Middle frontal gyrus (tissue), 1 donor: ENCODE results near the gene FAM110D.

Experiments used
- DNase-seq: peaks from one replicate; pipeline ENCODE4 v3.0.0-alpha.2; 2015; ENCODE audit warnings: low spot score; ENCODE audit errors: extremely low spot score

The FAM110D gene

DNA sequence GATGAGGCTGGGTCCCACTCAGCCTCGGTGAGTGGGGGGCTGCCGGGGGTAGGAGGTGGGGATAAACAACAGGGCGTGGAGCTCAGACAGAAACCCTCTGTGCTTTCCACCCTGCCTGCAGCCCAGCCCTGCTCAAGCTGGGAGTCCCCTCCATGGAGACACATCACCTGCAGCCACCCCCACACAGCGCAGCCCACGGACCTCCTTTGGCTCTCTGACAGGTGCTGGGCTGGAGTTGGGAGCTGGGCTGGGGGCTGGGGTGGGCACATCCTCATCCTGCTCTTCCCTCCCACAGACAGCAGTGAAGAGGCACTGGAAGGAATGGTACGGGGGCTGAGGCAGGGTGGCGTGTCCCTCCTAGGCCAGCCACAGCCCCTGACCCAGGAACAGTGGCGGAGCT is 29.6 kb downstream of the FAM110D start:
- DNase-seq: no peak

DNA sequence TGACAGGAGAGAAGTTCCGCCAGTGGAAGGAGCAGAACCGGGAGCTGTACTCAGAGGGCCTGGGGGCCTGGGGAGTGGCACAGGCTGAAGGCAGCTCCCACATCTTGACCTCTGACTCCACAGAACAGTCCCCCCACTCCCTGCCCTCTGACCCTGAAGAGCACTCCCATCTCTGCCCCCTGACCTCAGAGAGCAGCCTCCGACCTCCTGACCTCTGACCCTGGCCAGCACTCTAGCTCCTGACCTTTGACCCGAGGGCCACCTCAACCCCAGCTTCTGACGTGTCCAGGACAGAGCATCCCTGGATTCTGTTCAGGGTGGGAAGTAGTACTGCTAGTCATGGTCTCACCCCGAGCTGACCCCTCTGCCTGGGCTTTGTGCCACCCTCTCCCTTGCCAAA is 30.5 kb downstream of the FAM110D start:
- DNase-seq: no peak

DNA sequence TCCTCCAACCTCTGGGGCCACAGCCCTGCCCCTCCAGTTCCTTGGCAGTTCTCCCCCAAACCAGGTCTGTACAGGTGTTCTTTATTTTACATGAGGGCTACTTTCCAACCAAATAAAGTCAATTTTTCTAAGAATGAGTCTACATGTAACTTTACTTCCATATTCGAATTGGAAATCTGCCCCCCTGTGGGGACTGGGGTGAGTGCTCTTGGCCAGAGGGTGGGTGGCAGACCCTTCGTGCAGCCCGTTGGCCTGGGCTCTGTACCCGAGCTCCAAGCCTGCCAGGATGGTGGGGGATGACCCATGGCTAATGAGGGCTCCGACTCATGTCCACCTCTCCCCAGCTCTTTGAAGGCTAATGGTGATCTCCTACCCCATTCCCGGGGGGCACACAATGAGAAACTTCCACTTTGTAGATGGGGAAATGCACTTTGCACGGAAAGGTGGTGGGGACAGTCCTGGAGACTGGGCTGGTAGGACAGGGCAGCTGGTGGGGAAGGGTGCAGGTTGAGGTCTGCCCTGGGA is 30.9 kb downstream of the FAM110D start:
- no peak for DNase-seq

DNA sequence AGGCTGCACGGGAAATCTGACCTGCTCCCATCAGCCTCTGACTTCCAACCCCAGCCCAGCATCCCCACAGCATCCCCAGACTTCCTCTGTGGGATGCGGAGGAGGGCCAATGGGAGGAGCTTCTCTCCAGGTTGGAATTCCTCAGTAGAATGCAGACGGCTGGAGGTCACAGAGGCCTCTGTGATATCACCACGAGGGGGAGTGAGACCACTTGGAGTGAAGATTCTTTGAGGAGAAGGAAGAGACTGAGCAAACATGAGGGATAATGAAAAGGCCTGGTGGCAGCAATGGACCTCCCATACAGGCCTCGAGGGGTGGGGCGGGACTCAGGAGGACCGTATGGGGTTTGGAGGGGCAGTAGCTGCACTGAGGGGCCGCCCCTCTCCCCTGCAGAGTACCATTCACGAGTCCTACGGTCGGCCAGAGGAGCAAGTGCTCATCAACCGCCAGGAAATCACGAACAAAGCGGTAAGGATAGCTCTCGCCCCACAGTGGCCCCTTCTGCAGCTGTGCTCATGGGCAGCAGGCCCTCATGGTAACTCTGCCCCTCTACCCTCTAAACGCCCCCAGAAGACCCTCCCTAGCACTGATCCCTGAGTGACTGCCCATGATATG is 31.6 kb downstream of the FAM110D start, which contains the start of gene CATSPER4:
TSS of gene CATSPER4 (plus strand) at position 230 of the 615 bp plus-strand sequence. CDS start at position 256, 26 bp downstream.
- no peak for DNase-seq

DNA sequence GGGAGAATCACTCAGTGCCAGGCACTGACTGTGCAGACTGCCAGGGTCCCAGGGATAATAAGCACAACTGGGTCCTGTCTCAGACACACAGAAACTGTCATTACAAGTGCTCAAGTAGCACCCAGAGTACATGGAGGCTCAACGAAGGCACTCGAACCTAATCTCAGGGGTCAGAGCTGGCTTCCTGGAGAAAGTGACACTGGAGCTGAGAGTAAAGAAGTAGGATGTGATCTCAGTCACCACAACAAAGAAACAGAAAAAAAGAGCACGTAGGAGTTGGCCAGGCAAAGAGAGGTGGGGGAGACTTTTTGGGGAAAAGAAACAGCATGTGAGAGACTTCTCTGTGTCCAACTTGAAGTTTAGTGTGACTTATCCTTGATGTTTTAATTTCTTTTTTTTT is 32.9 kb downstream of the FAM110D start:
- no peak for DNase-seq

DNA sequence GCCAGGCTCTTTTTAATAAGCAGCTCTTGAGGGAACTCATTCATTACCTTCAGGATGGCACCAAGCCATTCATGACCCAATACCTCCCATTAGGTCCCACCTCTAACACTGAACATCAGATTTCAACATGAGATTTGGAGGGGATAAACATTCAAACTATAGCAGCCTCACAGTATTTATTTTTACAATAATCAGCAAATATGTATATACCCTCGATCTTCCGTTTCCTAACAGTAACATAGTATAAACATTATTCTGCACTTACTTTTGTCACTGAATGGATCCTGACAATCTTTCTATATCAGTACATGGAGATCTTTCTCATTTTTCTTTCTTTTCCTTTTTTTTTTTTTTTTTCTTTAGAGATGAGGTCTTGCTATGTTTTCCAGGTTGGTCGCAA is 36.9 kb downstream of the FAM110D start:
- DNase-seq: no peak

DNA sequence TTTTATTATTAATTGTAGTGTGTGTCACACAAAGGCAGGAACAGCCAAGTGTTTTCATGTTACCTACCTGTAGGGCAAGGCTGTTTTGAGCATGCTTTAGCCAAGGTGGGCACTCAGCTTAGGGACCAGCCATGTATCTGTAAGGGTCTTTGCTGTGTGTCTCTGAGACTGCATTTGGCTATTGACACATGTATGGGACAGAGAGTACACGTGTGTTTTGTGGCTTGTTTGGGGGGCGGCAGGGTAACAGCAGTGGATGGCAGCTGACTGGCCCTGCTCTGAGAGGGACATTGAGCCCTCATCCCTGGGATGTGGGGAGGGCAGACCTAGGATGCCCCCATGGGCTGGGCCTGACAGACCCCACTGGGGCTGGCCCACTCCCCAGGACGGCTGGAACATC is 38.4 kb downstream of the FAM110D start:
- no peak for DNase-seq

DNA sequence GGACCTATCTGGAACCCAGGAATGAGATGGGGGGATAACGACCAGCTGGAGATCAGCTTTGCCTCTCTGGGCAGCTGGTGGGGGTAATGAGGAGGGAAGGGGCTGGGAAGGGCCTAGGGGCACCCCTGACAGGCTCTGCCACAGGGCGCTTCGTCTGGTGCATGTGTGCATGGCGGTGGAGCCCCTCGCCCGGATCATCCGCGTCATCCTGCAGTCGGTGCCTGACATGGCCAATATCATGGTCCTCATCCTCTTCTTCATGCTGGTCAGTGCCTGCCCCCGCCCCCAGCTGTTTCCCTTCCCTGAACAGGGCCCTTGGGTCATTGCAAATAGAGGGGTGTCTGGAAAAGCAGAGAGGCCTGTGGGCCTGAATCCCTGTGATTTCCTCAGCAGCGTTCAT is 38.9 kb downstream of the FAM110D start:
- DNase-seq: no peak

DNA sequence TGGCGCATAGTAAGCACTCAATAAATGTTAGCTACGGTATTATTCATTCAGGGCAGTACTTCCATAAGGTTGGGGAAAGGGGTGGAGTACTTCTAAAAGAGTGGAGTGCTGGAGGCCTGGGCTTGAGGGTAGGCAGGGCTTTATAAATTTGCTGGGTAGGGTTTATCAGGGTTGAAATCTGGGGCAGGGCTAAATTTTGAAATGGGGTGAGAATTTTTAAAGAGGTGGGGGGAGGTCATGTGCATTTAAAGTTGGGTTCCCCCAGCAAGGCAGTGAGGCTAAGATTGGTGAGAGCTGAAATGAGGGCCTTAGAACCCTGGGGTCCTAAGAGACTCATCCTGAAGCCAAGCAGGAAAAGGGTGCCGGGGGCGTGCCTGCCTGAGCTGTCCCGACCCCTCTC is 41.5 kb downstream of the FAM110D start:
- DNase-seq: no peak

DNA sequence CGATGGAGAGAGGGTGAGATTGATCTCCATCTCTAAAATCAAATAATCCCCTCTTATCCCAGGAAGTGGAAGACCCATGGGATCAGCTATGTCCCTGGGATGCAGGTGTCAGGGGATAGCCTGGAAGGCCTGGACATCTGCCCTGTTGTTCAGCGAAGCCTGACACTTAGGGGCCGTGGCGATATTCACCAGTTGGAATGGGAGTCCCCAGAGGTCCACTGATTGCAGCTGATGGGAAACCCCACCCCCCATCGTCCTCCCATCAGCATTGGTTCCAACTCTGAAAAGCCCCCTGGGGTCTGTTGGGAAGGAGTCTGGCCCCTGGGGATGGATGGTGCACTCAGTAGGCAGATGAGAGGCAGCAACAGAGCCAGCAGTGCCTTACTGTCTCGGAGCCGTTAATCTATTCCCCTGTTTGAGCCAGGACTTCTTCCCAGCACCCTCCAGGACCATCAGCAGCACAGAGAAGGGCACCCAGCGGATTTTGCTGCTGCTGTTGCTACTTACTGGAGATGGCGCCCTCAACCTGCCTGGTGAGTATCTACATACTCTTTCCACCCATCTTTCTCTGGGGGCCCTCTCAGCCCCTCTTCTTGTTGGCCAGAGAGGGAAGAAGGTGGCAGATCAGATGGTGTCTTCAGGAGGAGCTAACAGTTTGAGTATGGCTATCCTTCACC is 44.9 kb downstream of the FAM110D start:
- no peak for DNase-seq

DNA sequence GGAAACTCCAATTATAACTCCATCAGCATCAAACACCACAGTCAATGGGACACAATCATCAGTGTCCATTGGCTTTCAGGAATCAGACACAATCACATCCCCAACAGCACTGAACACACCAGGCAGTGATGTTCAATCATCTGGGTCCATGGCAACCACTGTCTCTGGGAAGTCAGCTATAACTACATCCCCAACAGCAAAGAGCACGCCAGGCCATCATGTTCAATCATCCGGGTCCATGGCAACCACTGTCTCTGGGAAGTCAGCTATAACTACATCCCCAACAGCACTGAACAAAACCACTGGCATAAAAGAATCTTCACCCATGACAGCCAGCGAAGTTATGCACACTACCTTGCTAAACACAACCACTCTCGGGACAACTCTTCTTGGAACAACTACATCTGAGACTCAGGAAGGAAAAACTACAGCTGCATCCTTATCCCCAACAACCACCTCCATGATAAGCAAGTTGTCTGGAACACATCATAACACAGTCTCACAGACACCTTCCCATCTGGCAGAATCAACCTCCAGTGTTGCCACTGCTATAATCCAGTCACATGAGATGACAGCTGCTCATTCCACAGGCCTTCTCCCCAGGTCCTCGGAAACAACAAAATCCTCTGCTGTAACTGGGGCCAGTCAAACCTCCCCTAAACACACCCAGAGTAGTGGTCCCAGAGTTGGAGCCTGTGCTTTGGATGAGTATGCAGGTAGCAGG is 51.4 kb downstream of the FAM110D start:
- DNase-seq: no peak

DNA sequence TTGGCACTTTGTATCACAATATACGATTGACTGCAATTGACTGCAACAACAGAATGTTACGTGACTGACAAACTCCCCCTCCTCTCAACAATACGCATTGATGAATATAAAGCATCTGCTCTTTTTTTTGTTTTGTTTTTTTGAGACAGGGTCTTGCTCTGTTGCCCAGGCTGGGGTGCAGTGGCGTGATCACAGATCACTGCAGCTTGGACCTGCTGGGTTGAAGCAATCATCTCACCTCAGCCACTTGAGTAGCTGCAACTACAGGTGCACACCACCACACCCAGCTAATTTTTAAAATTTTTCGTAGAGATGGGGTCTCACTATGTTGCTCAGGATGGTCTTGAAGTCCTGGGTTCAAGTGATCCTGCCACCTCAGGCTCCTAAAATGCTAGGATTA is 53.8 kb downstream of the FAM110D start:
- DNase-seq: no peak

DNA sequence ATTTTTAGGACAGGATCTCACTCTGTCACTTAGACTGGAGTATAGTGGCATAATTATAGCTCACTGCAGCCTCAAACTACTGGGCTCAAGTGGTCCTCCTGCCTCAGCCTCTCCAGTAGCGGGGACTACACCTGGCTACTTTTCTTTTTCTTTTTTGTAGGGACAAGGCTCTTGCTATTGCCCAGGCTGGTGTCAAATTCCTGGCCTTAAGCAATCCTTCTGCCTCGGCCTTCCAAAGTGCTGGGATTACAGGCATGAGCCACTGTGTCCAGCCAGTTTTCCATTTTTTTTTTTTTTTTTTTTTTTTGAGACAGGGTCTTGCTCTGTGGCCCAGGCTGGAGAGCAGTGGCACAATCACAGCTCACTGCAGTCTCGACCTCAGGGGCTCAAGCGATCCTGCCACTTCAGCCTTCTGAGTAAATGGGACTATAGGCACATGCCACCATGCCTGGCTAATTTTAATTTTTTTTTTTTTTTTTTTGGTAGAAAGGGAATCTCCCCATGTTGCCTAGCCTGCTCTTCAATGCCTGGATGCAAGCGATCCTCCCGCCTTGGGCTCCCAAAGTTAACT is 54.5 kb downstream of the FAM110D start:
- no peak for DNase-seq
